Endodermal cell (in vitro differentiated cells): ENCODE measurements around the gene ACOT4. TPM values are rescaled to one million over a fixed set of nuclear protein-coding genes. Genes with fewer than 3 reads are reported as not detected.
A peak's percentile ranks its signal among the peaks of the same experiment; 100 is the strongest.

ENCODE experiments used
- DNase-seq: peaks from one replicate; pipeline ENCODE4 v3.0.0-alpha.2; 2017
- H3K27ac ChIP-seq: 2 replicates; pipeline ENCODE4 v1.5.1; 2013; ENCODE audit warnings: mild to moderate bottlenecking, low read depth, low read length, moderate library complexity
- H3K27me3 ChIP-seq: 2 replicates; pipeline ENCODE4 v1.6.1; 2013; ENCODE audit warnings: mild to moderate bottlenecking, low read length, moderate library complexity; ENCODE audit not compliant: insufficient read depth, control insufficient read depth, poor library complexity, severe bottlenecking
- H3K36me3 ChIP-seq: 2 replicates; pipeline ENCODE4 v1.7.0; 2013; ENCODE audit warnings: mild to moderate bottlenecking, low read length, moderate library complexity; ENCODE audit not compliant: control insufficient read depth, insufficient read depth
- H3K4me1 ChIP-seq: one replicate; pipeline ENCODE4 v1.7.0; 2013; ENCODE audit warnings: low read length; ENCODE audit not compliant: control insufficient read depth, insufficient read depth
- H3K4me3 ChIP-seq: 2 replicates; pipeline ENCODE4 v1.5.1; 2013; ENCODE audit warnings: mild to moderate bottlenecking, low read length, moderate library complexity
- H3K9ac ChIP-seq: 2 replicates; pipeline ENCODE4 v1.6.1; 2013; ENCODE audit warnings: mild to moderate bottlenecking, low read length, moderate library complexity; ENCODE audit not compliant: poor library complexity, severe bottlenecking; ENCODE audit errors: extremely low read depth
- H3K9me3 ChIP-seq: 2 replicates; pipeline ENCODE4 v1.6.1; 2013; ENCODE audit warnings: mild to moderate bottlenecking, low read length, moderate library complexity; ENCODE audit not compliant: control insufficient read depth
- H3K27ac Mint-ChIP-seq: 2 replicates; pipeline ENCODE4 v1.8.0; 2020; ENCODE audit warnings: mixed read lengths
- H3K27me3 Mint-ChIP-seq: 2 replicates; pipeline ENCODE4 v1.8.0; 2021; ENCODE audit warnings: mild to moderate bottlenecking, mixed read lengths; ENCODE audit not compliant: insufficient read depth
- H3K36me3 Mint-ChIP-seq: 2 replicates; pipeline ENCODE4 v1.8.0; 2020; ENCODE audit warnings: low read depth, mixed read lengths
- H3K4me1 Mint-ChIP-seq: 2 replicates; pipeline ENCODE4 v1.8.0; 2020; ENCODE audit warnings: mixed read lengths
- H3K4me3 Mint-ChIP-seq: 2 replicates; pipeline ENCODE4 v1.8.0; 2020; ENCODE audit warnings: mild to moderate bottlenecking, moderate library complexity, mixed read lengths
- H3K9me3 Mint-ChIP-seq: 2 replicates; pipeline ENCODE4 v1.8.0; 2020; ENCODE audit warnings: mild to moderate bottlenecking, mixed read lengths
- WGBS, 2 experiments: methylation state at CpG; one replicate each; pipeline versions ENCODE4 v1.1.5 to v1.1.7; 2013; ENCODE audit warnings: missing lambda C conversion rate in 2 of 2, mixed read lengths in 1 of 2; ENCODE audit not compliant: insufficient coverage in 1 of 2, insufficient read length in 1 of 2; 5-methylcytosine and 5-hydroxymethylcytosine counted together
- total RNA-seq, 2 donors: library from RNA; stranded (reverse); fragmentation: NEBNext Ultra II Directional in 1 of 2; extraction: Animal tissue kit (Norgen Biotek cat#: 25700) in 1 of 2; gene quantifications; 2 replicates in 1 of 2; 3 replicates in 1 of 2; pipeline ENCODE4 v1.2.1, GENCODE V29; 2021
- TF ChIP-seq, protein P1 (sequence below): fragments of 200-600 bp; sonication (generic); conservative IDR thresholded peaks from 2 replicates; pipeline ENCODE4 v1.5.0; 2021; ENCODE audit warnings: antibody characterized with exemption, mild to moderate bottlenecking

ACOT4 gene
- total RNA-seq, 2 donors from 2014 or later = 0.97 to 2.0 TPM

- H3K4me3 Mint-ChIP-seq = peak overlapping the region; percentile 73
- H3K27ac Mint-ChIP-seq = no peak overlapping the region
- Histone ChIP-seq H3K36me3 (no peaks in the 10 kb centered on the region), H3K27me3 (peaks cover 13% of the 10 kb centered on the region), H3K4me3 (peak overlapping the region; percentile 81), H3K9ac (no peak overlapping the region), H3K9me3 (no peaks in the 10 kb centered on the region), H3K27ac (no peak overlapping the region), H3K4me1 (peaks cover 4% of the 10 kb centered on the region)
- no peaks in the 10 kb centered on the region for H3K9me3 Mint-ChIP-seq
- peaks cover 7% of the 10 kb centered on the region for H3K4me1 Mint-ChIP-seq
- TF ChIP-seq, protein P1, sequence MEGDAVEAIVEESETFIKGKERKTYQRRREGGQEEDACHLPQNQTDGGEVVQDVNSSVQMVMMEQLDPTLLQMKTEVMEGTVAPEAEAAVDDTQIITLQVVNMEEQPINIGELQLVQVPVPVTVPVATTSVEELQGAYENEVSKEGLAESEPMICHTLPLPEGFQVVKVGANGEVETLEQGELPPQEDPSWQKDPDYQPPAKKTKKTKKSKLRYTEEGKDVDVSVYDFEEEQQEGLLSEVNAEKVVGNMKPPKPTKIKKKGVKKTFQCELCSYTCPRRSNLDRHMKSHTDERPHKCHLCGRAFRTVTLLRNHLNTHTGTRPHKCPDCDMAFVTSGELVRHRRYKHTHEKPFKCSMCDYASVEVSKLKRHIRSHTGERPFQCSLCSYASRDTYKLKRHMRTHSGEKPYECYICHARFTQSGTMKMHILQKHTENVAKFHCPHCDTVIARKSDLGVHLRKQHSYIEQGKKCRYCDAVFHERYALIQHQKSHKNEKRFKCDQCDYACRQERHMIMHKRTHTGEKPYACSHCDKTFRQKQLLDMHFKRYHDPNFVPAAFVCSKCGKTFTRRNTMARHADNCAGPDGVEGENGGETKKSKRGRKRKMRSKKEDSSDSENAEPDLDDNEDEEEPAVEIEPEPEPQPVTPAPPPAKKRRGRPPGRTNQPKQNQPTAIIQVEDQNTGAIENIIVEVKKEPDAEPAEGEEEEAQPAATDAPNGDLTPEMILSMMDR = no peak
- 80 to 96% methylated on average over 1 to 3 of the region's 3 CpGs for WGBS, 2 experiments
- DNase-seq = no peak
- no peaks in the 10 kb centered on the region for H3K36me3 Mint-ChIP-seq
- H3K27me3 Mint-ChIP-seq = peaks cover 10% of the 10 kb centered on the region
These were observed 21.8 kb downstream of the ACOT4 start for GRCh38 chr14:73613419-73613963.

GRCh38 chr14:73616831-73617230 lies 25.2 kb downstream of the ACOT4 start:
- no peak overlapping the region for H3K4me3 Mint-ChIP-seq
- peaks cover 13% of the 10 kb centered on the region for H3K27me3 ChIP-seq
- DNase-seq = peak; percentile 59

GRCh38 chr14:73619524-73619923 lies 27.9 kb downstream of the ACOT4 start:
- TF ChIP-seq, protein P1 = no peak
- H3K36me3 ChIP-seq = no peaks in the 10 kb centered on the region
- H3K9me3 ChIP-seq = no peaks in the 10 kb centered on the region
- Mint-ChIP-seq H3K27ac (no peak overlapping the region), H3K9me3 (peaks cover 2% of the 10 kb centered on the region), H3K36me3 (no peaks in the 10 kb centered on the region), H3K4me3 (no peak overlapping the region), H3K4me1 (peaks cover 5% of the 10 kb centered on the region), H3K27me3 (no peaks in the 10 kb centered on the region)
- no peaks in the 10 kb centered on the region for H3K27me3 ChIP-seq
- no peak overlapping the region for H3K4me3 ChIP-seq
- peaks cover 4% of the 10 kb centered on the region for H3K4me1 ChIP-seq
- WGBS, 2 experiments = 93% methylated on average over 1 of the region's 1 CpG; no CpG with 5 or more reads in 1 of the 2 experiments
- no peak overlapping the region for H3K9ac ChIP-seq
- no peak overlapping the region for H3K27ac ChIP-seq
- DNase-seq = no peak

More at GRCh38 chr14:73616831-73617230, 25.2 kb downstream of the ACOT4 start:
- no peak overlapping the region for H3K9ac ChIP-seq
- no peak overlapping the region for H3K27ac ChIP-seq
- no peaks in the 10 kb centered on the region for H3K9me3 Mint-ChIP-seq
- H3K4me3 ChIP-seq = no peak overlapping the region
- H3K4me1 Mint-ChIP-seq = peaks cover 7% of the 10 kb centered on the region
- H3K9me3 ChIP-seq = no peaks in the 10 kb centered on the region
- TF ChIP-seq, protein P1 = no peak
- WGBS, 2 experiments = 67 to 74% methylated on average over 4 of the region's 4 CpGs
- H3K36me3 Mint-ChIP-seq = no peaks in the 10 kb centered on the region
- no peak overlapping the region for H3K27ac Mint-ChIP-seq
- H3K27me3 Mint-ChIP-seq = peaks cover 9% of the 10 kb centered on the region
- peaks cover 4% of the 10 kb centered on the region for H3K4me1 ChIP-seq
- H3K36me3 ChIP-seq = no peaks in the 10 kb centered on the region
